GM19463 (cell line): ENCODE data around the gene CNTNAP1.
"Not testable (repeated sequence)": the region's sequence is repeated elsewhere in the genome, so short reads cannot be mapped to it uniquely, and the experiment has no call there.

Experiments
- ATAC-seq: cut with Tn5 transposase; IDR thresholded peaks from one replicate; pipeline ENCODE4 v1.9.1; 2021; ENCODE audit warnings: mild to moderate bottlenecking, moderate library complexity; ENCODE audit not compliant: unreplicated experiment

The CNTNAP1 gene

GRCh38 chr17:42681976-42682721, at the start of gene CNTNAP1:
TSS of gene CNTNAP1 (plus strand) at chr17:42682531. CDS start at chr17:42682830, 299 bp downstream.
- no peak for ATAC-seq

DNA sequence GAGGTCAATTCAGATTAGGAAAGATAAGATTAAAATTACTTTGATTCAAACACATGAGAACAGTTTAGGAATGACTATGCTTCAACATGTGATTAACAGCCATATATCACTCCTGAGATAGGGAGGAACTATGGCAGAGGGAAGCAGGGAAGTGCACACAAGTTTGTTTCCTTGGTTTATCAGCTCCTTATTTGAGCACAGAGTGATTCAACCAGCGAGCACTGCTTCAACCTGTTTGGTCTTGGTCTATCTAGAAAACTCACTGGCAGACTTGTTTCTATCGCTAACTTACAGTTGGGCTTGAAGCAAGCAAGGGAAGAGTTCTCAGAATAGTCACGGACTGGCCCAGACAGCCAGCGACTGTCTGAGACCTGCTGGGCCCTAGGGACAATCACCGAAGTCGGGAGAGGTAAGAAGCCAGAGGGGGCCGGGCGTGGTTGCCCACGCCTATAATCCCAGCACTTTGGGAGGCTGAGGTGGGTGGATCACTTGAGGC, 49.3 kb upstream of the CNTNAP1 start:
- no peak for ATAC-seq

DNA sequence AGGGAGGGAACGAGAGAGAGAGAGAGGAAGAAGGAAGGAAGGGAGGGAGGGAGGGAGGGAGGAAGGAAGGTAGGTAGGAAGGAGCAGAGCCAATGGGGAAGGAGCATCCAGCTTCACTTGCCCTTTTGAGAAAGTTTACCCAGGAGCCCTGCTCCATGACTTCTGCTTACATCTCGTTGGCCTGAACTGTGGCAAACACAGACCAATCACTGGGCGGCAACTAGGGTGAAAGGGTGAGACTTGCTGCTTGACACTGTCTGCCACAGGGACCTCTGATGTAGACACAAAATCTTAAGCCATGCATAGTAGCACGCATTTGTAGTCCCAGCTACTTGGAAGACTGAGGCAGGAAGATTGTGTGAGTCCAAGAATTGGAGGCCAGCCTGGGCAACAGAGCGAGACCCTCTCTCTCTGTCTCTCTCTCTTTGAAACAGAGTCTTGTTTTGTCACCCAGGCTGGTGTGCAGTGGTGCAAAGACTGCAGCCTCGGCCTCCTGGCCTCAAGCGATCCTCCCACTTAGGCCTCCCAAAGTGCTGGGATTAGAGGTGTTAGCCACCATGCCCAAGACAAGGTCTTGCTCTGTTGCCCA, 42.7 kb upstream of the CNTNAP1 start:
- no peak for ATAC-seq

- no peak for ATAC-seq
Measured at GRCh38 chr17:42640121-42640520, 42.2 kb upstream of the CNTNAP1 start.

DNA sequence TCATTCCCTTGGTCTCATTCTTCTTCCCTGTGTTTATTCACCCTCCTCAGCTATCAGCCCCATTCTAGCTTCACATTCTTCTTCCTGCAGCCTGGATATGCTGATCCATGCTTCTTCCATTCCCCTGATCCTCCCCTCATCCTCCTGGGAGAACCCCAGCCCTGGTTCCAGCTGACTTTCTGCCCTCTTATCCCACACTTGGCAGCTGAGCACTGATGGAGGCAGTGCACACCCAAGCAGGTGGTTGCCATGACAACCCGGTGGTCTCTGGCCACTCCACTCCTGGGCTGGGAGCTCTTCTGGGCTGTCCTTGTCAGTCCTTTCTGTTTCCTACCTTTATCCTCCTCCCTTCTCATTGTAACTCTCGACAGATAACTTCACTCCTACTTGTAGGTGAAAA, 40.0 kb upstream of the CNTNAP1 start:
- ATAC-seq, result no peak

DNA sequence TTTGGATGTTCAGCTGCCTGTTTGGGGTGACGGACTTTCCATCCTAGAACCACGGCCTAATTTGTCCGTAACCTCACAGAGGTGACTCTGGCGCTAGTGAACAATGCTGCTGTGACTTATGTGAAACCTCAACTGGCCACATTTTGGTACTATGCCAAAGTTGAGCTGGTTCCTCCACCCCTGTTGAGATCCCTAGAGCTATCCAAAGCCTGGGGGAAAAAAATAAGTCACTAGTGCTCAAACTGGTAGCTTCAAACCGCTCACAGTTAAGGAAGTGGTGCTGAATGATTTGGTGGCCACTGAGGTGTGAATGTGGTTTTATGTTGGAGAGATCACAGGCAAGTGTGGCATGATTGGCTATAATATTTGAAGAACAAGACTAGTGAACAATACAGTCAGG, 34.6 kb upstream of the CNTNAP1 start:
- no peak for ATAC-seq

- no peak for ATAC-seq
Measured at GRCh38 chr17:42651392-42651791, 30.9 kb upstream of the CNTNAP1 start.

GRCh38 chr17:42653179-42654124, 28.9 kb upstream of the CNTNAP1 start:
- ATAC-seq, result no peak

DNA sequence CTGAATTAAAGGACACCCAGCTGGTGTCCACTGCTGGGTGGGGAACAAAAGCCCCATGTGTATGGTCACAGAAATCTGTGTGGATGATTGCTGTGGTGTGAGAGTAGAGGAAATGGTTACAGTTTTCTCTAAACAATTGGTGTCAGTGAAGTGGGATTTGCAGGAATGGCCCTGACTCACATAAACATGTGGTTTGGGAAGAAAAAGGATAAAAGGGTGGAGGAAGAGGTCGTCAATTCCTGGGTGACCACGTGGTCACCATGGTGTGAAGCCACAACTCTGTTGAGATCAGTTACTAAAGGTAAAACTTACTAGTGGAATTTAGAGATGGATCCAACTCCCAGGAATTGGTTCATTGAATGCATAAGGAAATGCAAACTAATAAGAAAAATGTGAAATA, 26.8 kb upstream of the CNTNAP1 start:
- ATAC-seq, result no peak

GRCh38 chr17:42657824-42658588, 24.3 kb upstream of the CNTNAP1 start:
- ATAC-seq, result no peak

GRCh38 chr17:42659079-42659931, 23.0 kb upstream of the CNTNAP1 start, which contains the start of gene TUBG2:
TSS of gene TUBG2 (plus strand) at chr17:42659284. CDS start at chr17:42659504, 220 bp downstream.
- ATAC-seq, result peak; percentile 60

DNA sequence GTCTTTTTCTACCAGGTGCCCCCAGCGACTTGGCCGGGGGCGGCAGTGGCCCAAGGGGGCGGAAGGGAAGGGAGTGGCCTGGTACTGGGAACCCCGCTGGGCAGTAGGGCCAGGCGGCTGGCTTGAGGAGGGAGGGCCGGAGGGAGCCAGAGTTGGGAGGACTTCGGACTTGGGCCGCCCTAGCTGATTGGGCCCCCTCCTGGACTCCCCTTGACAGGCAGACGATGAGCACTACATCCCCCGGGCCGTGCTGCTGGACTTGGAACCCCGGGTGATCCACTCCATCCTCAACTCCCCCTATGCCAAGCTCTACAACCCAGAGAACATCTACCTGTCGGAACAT, 22.4 kb upstream of the CNTNAP1 start:
- ATAC-seq, result not testable (repeated sequence)

DNA sequence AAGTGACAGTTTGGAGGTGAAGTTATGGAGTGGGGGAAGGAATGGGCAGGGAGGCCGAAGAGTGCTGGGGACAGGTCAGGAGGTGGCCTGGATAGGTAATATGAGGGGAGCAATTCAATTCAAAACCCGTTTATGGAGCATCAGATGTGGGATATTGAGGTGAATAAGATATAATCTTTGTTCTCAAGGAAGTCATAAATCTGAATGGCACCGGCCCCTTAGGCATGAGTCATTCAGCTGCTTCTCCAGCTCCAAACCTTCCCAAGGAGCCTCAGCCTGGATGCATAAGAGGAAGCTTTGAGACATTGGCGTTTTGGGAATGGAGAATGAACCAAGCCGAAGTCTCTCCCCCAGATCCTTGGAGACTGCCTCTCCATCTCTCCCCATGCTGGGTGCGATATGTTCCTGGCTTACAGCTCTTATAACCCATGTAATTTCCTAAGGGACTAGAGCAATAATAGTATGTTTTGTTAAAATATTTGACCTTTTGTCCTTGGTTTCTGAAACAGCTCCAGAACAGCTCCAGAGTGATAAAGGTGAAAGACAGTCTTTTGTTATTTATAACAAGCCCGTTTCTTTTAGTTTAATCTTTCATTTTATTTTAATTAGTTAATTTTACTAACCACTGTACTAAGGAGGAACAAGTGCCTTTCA, 21.5 kb upstream of the CNTNAP1 start:
- no peak for ATAC-seq

- ATAC-seq, result no peak
Measured at GRCh38 chr17:42665581-42666001, 16.7 kb upstream of the CNTNAP1 start.

- not testable (repeated sequence) for ATAC-seq
Measured at GRCh38 chr17:42666126-42666525, 16.2 kb upstream of the CNTNAP1 start.

GRCh38 chr17:42667088-42667951, 15.0 kb upstream of the CNTNAP1 start:
- no peak for ATAC-seq

DNA sequence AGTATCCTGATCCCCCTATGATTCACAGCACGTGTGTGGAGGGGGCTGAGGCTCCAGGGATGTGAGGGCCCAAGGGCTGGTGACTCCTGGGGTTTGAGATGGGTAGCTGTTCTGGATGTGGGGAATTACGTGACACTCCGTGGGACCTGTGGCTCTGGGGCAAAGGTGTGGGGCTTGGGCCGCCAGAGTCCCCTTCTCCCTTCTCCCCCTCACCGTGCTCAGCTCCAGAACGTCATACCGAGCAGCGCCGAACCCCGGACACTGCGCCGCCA, 12.7 kb upstream of the CNTNAP1 start:
- ATAC-seq, result no peak

DNA sequence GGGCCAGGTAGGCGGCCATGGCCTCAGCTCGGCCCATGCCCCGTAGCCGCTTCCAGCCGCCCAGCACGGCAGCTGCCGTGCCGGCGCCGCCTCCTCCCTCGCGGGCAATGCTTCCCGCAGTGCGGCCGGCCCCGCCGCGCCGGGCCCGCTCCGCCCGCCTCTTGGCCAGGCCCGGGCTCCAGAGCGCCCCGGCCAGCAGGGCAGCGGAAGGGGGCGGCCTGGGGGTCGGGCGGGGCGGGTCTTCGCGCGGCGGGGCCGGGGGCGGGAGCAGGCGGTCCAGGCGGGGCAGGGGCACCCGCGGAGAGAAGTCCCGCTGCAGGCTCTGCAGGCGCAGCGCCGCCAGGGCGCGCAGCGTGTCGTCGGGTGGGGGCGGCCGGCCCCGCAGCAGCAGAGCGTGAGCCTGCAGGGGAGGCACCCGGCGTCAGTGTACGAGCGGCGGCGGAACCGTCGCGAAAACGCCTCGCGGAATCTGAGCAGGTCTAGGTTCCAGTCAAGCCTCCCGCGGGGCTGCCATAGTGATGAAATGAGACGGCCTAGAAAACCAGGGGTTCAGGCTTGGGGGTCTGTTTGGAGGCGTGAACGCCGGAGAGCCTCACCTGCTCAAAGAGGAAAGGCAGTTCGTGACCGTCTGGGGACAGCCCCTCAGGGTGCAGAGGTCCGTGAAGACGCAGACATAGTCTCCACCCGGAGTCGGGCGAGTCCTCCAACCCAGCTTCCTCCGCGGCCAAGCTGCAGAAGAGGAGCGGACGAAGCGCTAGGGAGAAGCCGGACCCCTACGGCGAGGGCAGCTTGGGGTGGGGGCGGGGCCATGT, 12.1 kb upstream of the CNTNAP1 start:
- no peak for ATAC-seq
